Endothelial cell of umbilical vein (primary cell): ENCODE measurements around the gene HTT. TPM values are rescaled to one million over a fixed set of nuclear protein-coding genes. Genes with fewer than 3 reads are reported as not detected.

Experiments
- BruUV-seq: library from RNA; stranded (reverse); fragments of 400-500 nt; replicated peaks from 2 replicates; lab custom pipeline; 2021; lab: Mats Ljungman, UMichigan
- CTCF ChIA-PET: fragments of 300-600, 350-600 bp; sonication (Branson Sonifier 250); formaldehyde crosslinking; loops from one replicate; lab custom pipeline; 2021; ENCODE audit warnings: antibody characterized with exemption, inconsistent platforms; lab: Charles Lee
- POLR2A ChIA-PET: fragments of 300-600, 350-600 bp; sonication (Branson Sonifier 250); formaldehyde crosslinking; loops from one replicate; lab custom pipeline; 2021; ENCODE audit warnings: antibody characterized with exemption, inconsistent platforms; lab: Charles Lee
- DNase-seq: peaks from one replicate; pipeline ENCODE4 v3.0.0-alpha.2; 2011; ENCODE audit warnings: low read depth, low spot score
- FAIRE-seq: peaks from 2 replicates; lab custom pipeline; 2011; peaks lifted over from hg19 to GRCh38; lab: Jason Lieb, UNC
- H2AFZ ChIP-seq: 2 replicates; pipeline ENCODE4 v1.6.0; 2012; ENCODE audit warnings: low read depth, low read length, control low read depth, inconsistent platforms
- H3K27ac ChIP-seq: 2 replicates; pipeline ENCODE4 v1.5.1; 2011; ENCODE audit warnings: low read depth, mild to moderate bottlenecking, control low read depth, low read length, moderate library complexity; ENCODE audit not compliant: insufficient read depth
- H3K27me3 ChIP-seq, 2 experiments: 2 replicates each; pipeline versions ENCODE4 v1.6.0 to v1.6.1; 2011; ENCODE audit warnings: low read length in 2 of 2, mixed read lengths in 1 of 2; ENCODE audit not compliant: control insufficient read depth in 2 of 2, insufficient read depth in 2 of 2
- H3K36me3 ChIP-seq, 2 experiments: 2 replicates in 1 of 2; 3 replicates in 1 of 2; pipeline ENCODE4 v1.5.1; 2011; ENCODE audit warnings: low read length in 2 of 2, mild to moderate bottlenecking in 1 of 2, moderate library complexity in 1 of 2; ENCODE audit not compliant: control insufficient read depth in 2 of 2, insufficient read depth in 2 of 2; ENCODE audit errors: extremely low read depth in 1 of 2
- H3K4me1 ChIP-seq: 3 replicates; pipeline ENCODE4 v1.5.1; 2011; ENCODE audit warnings: mild to moderate bottlenecking, low read length; ENCODE audit not compliant: control insufficient read depth, insufficient read depth; ENCODE audit errors: extremely low read depth
- H3K4me2 ChIP-seq: 2 replicates; pipeline ENCODE4 v1.6.1; 2011; ENCODE audit warnings: low read length, control low read depth, mixed read lengths; ENCODE audit not compliant: insufficient read depth
- H3K4me3 ChIP-seq, 3 experiments: fragments of 200-600 bp in 1 of 3; sonication (generic), shearing (Covaris generic) in 1 of 3; replicated peaks in 1 of 3; 2 replicates each; pipeline ENCODE4 v1.5.1; 2011 to 2016; ENCODE audit warnings: control low read depth in 3 of 3, low read length in 3 of 3, mild to moderate bottlenecking in 2 of 3, inconsistent platforms in 1 of 3, low read depth in 1 of 3, moderate library complexity in 1 of 3; ENCODE audit not compliant: insufficient read depth in 1 of 3
- H3K79me2 ChIP-seq: 2 replicates; pipeline ENCODE4 v1.6.0; 2012; ENCODE audit warnings: low read length, inconsistent platforms; ENCODE audit not compliant: control insufficient read depth, insufficient read depth
- H3K9ac ChIP-seq: replicated peaks from 2 replicates; pipeline ENCODE3; 2011; ENCODE audit warnings: low read length, control low read depth; ENCODE audit not compliant: insufficient read depth; ENCODE audit errors: extremely low read depth
- H3K9me1 ChIP-seq: replicated peaks from 3 replicates; pipeline ENCODE4 v1.6.0; 2011; ENCODE audit warnings: mild to moderate bottlenecking, low read length; ENCODE audit not compliant: control insufficient read depth, insufficient read depth; ENCODE audit errors: extremely low read depth
- H3K9me3 ChIP-seq: replicated peaks from 2 replicates; pipeline ENCODE4 v1.5.1; 2012; ENCODE audit warnings: low read length, inconsistent platforms; ENCODE audit not compliant: control insufficient read depth, insufficient read depth
- H4K20me1 ChIP-seq: replicated peaks from 2 replicates; pipeline ENCODE3; 2011; ENCODE audit warnings: mild to moderate bottlenecking, low read length; ENCODE audit not compliant: control insufficient read depth, insufficient read depth; ENCODE audit errors: extremely low read depth
- EZH2 ChIP-seq: IDR thresholded peaks from 2 replicates; pipeline ENCODE4 v1.6.1; 2012; ENCODE audit warnings: borderline replicate concordance, low read depth, mild to moderate bottlenecking, moderate library complexity, low read length, inconsistent platforms; ENCODE audit not compliant: severe bottlenecking
- FOS ChIP-seq: IDR thresholded peaks from 2 replicates; pipeline ENCODE4 v1.6.1; 2011; ENCODE audit warnings: mild to moderate bottlenecking, low read length, moderate library complexity, borderline replicate concordance; ENCODE audit not compliant: insufficient read depth
- GATA2 ChIP-seq: IDR thresholded peaks from 2 replicates; pipeline ENCODE4 v1.7.0; 2011; ENCODE audit warnings: low read depth, mild to moderate bottlenecking, moderate library complexity, mixed read lengths, low read length; ENCODE audit not compliant: insufficient read length, insufficient read depth
- JUN ChIP-seq: IDR thresholded peaks from 2 replicates; pipeline ENCODE4 v1.6.1; 2011; ENCODE audit warnings: borderline replicate concordance, low read depth; ENCODE audit not compliant: insufficient read length, insufficient read depth
- MYC ChIP-seq: IDR thresholded peaks from one replicate; pipeline ENCODE4 v1.6.1; 2011; ENCODE audit warnings: mild to moderate bottlenecking, low read depth, low read length
- POLR2A ChIP-seq: IDR thresholded peaks from 2 replicates; pipeline ENCODE4 v1.6.1; 2012; ENCODE audit warnings: low read depth, mild to moderate bottlenecking, control low read depth, low read length
- POLR2AphosphoS5 ChIP-seq: IDR thresholded peaks from 2 replicates; pipeline ENCODE4 v1.6.1; 2012; ENCODE audit warnings: low read depth, mild to moderate bottlenecking, control low read depth, low read length, moderate library complexity; ENCODE audit not compliant: insufficient read depth
- dilution Hi-C: fragments of 300-500 bp; cut with MboI; formaldehyde crosslinking; loops from one replicate; pipeline ENCODE4 v1.15.0; 2019; ENCODE audit warnings: low sequenced_read_pairs; ENCODE audit not compliant: extremely low pct_ligation_motif_present
- intact Hi-C: fragments of 100-400 bp; cut with micrococcal nuclease; formaldehyde crosslinking; loops from one replicate; pipeline ENCODE4 v1.10.0; 2022
- polyA plus RNA-seq, 4 experiments: library from polyadenylated mRNA; depleted of rRNA in 3 of 4; stranded (reverse) in 3 of 4; unstranded in 1 of 4; fragments of >200 nt; gene quantifications; 2 replicates each; pipeline versions ENCODE4 v1.2.1 to v1.2.3, GENCODE V29; 2011 to 2012; ENCODE audit warnings: missing spikeins in 1 of 4
- total RNA-seq: library from RNA; stranded (reverse); gene quantifications from 2 replicates; pipeline ENCODE4 v1.2.3, GENCODE V29; 2021
- TF ChIP-seq, protein P1 (sequence below): IDR thresholded peaks from 2 replicates; pipeline ENCODE4 v1.6.1; 2011; ENCODE audit not compliant: insufficient read depth, insufficient read length
- TF ChIP-seq, protein P2 (sequence below), 2 donors: IDR thresholded peaks; 1 replicate in 1 of 2; 2 replicates in 1 of 2; pipeline ENCODE4 v1.5.1; 2011; ENCODE audit warnings: low read length in 2 of 2, mild to moderate bottlenecking in 2 of 2, moderate library complexity in 2 of 2, control low read depth in 1 of 2, inconsistent platforms in 1 of 2, low read depth in 1 of 2; ENCODE audit not compliant: insufficient read depth in 1 of 2; ENCODE audit errors: extremely low read depth in 1 of 2

Gene HTT
- total and polyA plus RNA-seq, 2 donors (not counting 3 experiments of a cell fraction or from before 2014, with no cell fraction given), result 15.7 to 61.2 TPM

DNA sequence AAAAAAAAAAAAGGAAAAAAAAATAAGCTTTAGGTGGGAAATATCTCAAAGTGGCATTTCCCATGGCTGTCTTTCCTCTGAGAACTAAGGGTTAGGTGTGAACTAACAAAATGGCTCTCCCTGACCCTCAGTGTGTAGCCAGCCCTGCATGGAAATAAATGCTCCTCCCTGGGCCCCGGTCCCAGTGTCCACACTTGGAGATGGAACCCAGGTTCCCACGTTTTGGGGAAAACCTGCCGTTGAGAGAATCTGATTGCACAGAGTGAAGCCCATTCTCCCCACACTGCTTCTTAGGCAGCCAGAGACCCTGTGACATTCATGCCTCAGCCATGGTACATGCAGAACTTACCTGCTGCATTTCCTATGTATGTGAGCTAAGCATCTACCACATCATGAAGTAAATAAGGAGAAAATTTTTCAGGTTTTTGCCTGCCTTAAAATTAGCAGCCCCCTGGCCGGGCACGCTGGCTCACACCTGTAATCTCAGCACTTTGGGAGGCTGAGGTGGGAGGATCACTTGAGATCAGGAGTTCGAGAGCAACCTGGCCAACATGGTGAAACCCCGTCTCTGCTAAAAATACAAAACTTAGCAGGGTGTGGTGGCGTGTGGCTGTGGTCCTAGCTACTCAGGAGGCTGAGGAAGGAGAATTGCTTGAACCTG lies 34.6 kb upstream of the HTT start:
- Histone ChIP-seq H3K9ac (no peak overlapping the region), H3K79me2 (no peaks in the 10 kb centered on the region), H3K9me3 (no peaks in the 10 kb centered on the region), H3K27me3 (no peaks in the 10 kb centered on the region), H3K9me1 (no peaks in the 10 kb centered on the region), H3K4me3 (no peak overlapping the region), H3K27ac (no peak overlapping the region), H3K4me1 (peaks cover 7% of the 10 kb centered on the region), H3K4me2 (no peak overlapping the region), H2AFZ (no peak overlapping the region), H3K36me3 (no peaks in the 10 kb centered on the region), H4K20me1 (no peaks in the 10 kb centered on the region)
- no peak for DNase-seq
- dilution Hi-C loops (no loop called here), intact Hi-C loops (loop anchor here (5.0 kb wide), 1 partner anchor 78 kb away; the partner anchor contains the start of genes GRK4 and NOP14)
- CTCF ChIA-PET, result interaction anchor here (0.6 kb wide), 1 partner anchor 886 kb away, joined by 3 read pairs; no protein-coding TSS in a partner anchor
- BruUV-seq, result no TSS peak
- POLR2A ChIA-PET, result no interaction called here
- TF ChIP-seq EZH2, result no peak
- no peak for TF ChIP-seq MYC
- TF ChIP-seq, protein P1, sequence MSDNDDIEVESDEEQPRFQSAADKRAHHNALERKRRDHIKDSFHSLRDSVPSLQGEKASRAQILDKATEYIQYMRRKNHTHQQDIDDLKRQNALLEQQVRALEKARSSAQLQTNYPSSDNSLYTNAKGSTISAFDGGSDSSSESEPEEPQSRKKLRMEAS, result no peak
- no peak for TF ChIP-seq POLR2A
- TF ChIP-seq, protein P2, sequence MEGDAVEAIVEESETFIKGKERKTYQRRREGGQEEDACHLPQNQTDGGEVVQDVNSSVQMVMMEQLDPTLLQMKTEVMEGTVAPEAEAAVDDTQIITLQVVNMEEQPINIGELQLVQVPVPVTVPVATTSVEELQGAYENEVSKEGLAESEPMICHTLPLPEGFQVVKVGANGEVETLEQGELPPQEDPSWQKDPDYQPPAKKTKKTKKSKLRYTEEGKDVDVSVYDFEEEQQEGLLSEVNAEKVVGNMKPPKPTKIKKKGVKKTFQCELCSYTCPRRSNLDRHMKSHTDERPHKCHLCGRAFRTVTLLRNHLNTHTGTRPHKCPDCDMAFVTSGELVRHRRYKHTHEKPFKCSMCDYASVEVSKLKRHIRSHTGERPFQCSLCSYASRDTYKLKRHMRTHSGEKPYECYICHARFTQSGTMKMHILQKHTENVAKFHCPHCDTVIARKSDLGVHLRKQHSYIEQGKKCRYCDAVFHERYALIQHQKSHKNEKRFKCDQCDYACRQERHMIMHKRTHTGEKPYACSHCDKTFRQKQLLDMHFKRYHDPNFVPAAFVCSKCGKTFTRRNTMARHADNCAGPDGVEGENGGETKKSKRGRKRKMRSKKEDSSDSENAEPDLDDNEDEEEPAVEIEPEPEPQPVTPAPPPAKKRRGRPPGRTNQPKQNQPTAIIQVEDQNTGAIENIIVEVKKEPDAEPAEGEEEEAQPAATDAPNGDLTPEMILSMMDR (IDR thresholded peaks at IDR 0.05; ENCODE audit: extremely low read depth in 1 of 2, insufficient read depth in 1 of 2, low read depth in 1 of 2, low read length in 2 of 2), result no peak
- TF ChIP-seq POLR2AphosphoS5, result no peak
- no peak for TF ChIP-seq GATA2
- TF ChIP-seq FOS, result no peak
- no peak for TF ChIP-seq JUN
- FAIRE-seq, result no peak
